Vagina (tissue), 2 donors: Measurements from ENCODE around the gene FSTL4.

Experiments used
- POLR2A ChIP-seq, 2 donors: fragments of 450-650 bp; IDR thresholded peaks; one replicate each; pipeline ENCODE4 v1.6.1; 2017; ENCODE audit warnings: antibody characterized with exemption in 2 of 2, mild to moderate bottlenecking in 2 of 2, moderate library complexity in 2 of 2
- TF ChIP-seq, protein P1 (sequence below), 3 experiments: fragments of 450-650 bp in 2 of 3; fragments of 200-600 bp in 1 of 3; sonication (generic) in 1 of 3; IDR thresholded peaks; one replicate each; pipeline ENCODE4 v1.5.1; 2017 to 2019; ENCODE audit warnings: antibody characterized with exemption in 3 of 3, mild to moderate bottlenecking in 2 of 3, moderate library complexity in 2 of 3

DNA sequence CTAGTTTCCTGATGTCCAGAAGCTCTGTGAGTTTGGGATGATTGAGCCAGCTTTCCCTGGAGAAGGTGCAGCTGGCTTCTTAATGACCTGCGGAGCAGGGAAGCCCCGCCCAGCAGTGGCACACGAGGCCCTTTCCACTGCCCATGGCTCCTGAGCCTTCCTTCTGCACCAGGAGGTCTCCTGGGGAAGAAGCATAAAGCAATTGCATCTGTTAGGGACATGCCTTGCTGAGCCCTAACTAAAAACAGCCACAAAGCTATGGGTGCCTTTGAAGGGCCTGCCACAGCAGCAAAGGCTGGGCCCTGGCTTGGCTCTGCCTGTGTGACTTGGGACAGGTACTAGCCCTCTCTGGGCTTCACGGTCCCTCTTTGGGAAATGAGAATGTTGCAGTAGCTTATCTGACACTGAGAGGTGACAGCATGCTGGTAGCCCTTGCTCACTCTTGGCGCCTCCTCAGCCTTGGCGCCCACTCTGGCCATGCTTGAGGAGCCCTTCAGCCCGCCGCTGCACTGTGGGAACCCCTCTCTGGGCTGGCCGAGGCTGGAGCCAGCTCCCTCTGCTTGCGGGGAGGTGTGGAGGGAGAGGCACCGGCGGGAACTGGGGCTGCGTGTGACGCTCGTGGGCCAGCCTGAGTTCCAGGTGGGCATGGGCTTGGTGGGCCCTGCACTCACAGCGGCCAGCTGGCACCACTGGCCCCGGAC lies 218.4 kb downstream of the FSTL4 start:
- TF ChIP-seq, protein P1, sequence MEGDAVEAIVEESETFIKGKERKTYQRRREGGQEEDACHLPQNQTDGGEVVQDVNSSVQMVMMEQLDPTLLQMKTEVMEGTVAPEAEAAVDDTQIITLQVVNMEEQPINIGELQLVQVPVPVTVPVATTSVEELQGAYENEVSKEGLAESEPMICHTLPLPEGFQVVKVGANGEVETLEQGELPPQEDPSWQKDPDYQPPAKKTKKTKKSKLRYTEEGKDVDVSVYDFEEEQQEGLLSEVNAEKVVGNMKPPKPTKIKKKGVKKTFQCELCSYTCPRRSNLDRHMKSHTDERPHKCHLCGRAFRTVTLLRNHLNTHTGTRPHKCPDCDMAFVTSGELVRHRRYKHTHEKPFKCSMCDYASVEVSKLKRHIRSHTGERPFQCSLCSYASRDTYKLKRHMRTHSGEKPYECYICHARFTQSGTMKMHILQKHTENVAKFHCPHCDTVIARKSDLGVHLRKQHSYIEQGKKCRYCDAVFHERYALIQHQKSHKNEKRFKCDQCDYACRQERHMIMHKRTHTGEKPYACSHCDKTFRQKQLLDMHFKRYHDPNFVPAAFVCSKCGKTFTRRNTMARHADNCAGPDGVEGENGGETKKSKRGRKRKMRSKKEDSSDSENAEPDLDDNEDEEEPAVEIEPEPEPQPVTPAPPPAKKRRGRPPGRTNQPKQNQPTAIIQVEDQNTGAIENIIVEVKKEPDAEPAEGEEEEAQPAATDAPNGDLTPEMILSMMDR (IDR thresholded peaks at IDR 0.05), result no peak
- no peak for TF ChIP-seq POLR2A (IDR thresholded peaks at IDR 0.05)
